ENCODE measurements around the gene PKNOX2. TPM values are rescaled to one million over a fixed set of nuclear protein-coding genes. Genes with fewer than 3 reads are reported as not detected.

PKNOX2 gene
- total RNA-seq, 1 donor from 2014 or later: 4.0 TPM

DNA sequence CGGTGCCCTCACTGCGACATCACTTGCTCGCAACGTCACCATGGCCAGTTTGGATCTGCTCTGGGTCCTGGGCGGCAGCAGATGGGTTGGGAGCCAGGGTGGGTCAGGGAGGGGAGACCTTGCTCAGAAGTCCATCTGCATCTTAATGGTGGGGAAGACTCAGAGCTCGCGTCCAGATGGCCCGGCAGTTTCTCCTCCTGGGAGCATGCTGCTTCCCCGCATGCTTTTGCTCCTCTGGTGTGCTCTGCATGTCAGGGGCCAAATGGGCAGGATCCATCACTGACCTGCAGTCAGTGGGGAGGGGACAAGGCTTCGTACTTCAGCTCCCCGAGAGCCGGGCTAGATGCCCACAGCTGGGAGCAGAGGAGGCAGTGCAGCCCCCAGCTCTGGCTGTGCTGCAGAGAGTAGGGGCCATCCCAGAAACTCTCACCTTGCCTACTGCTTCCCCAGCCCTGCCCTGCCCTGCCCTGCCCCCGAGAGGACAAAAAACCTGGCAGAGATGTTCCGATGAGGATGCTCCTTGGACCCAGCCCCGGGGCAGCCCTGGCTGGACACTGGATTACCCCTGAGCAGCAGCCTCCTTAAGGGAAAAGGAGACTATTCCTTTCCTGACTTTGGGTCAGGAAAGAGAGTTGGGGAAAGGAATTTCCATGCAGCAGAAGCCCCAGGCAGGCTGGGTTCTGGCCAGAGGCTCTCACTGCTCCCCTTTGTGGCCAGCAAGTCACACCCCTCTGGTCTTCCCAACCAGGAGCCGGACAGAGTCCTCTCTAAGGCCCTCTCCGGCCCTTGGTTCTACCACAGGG, 149.9 kb downstream of the PKNOX2 start:
- DNase-seq: no peak

DNA sequence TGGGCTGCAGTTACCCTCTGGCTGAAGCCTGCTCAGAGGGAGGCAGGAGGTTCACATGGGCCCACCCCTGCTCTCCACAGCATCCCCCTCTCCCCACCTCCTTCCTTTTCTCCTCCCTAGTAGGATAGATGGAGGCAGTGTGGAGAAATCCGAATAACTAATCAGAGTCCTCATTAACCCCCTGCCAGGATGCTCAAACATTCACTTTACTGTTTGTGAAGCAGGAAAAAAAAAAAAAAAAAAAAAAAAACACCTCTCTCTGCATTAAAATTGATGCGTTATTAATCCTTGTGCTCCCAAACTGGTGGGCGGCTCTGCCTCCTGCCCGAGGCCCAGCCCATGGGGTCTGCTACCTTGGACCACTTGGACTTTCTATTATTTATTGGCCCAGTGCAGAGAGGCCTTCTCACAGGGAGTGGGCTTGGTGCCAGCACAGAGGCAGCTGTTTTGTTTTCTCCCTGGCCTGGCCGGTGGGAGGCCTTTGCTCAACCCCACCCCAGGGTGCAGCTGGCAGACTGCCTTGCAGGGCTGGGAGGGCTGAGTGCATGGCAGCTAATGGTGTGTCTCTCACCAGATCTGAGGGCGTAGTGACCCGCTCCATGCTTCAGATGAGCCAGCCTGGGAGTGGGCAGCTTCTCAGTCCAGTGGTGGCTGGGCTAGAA, 150.7 kb downstream of the PKNOX2 start:
- no peak for DNase-seq

DNA sequence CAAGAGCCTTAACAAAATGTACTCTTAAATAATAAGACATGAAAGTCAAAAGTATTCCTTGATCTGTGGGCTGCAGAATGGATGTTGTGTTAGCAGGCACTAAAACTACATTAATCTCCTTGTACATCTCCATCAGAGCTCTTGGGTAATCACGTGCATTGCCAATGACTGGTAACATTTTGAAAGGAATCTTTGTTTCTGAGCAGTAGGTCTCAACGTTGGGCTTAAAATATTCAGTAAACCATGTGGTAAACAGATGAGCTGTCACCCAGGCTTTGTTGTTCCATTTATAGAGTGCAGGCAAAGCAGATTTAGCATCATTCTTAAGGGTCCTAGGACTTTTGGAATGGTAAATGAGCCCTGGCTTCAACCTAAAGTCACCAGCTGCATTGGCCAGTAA, 152.9 kb downstream of the PKNOX2 start:
- DNase-seq: no peak

DNA sequence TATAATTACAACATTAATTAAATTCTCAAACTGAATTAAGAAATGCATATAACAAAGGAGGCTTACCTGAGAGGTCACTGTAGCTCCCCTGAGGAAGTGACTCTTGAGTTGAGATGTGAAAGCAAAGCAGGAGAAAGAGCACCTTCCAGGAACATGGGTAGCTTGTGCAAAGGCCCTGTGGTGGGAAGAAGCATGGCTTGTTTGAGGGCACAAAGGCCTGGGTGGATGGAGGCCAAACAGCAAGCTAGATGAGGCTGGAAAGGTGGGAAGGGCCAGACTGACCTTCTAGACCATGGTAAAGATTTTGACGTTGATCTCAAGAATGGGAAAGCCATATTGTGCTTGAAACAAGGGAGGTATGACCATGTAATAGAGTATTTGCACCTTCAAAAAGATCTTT, 155.1 kb downstream of the PKNOX2 start:
- no peak for DNase-seq

DNA sequence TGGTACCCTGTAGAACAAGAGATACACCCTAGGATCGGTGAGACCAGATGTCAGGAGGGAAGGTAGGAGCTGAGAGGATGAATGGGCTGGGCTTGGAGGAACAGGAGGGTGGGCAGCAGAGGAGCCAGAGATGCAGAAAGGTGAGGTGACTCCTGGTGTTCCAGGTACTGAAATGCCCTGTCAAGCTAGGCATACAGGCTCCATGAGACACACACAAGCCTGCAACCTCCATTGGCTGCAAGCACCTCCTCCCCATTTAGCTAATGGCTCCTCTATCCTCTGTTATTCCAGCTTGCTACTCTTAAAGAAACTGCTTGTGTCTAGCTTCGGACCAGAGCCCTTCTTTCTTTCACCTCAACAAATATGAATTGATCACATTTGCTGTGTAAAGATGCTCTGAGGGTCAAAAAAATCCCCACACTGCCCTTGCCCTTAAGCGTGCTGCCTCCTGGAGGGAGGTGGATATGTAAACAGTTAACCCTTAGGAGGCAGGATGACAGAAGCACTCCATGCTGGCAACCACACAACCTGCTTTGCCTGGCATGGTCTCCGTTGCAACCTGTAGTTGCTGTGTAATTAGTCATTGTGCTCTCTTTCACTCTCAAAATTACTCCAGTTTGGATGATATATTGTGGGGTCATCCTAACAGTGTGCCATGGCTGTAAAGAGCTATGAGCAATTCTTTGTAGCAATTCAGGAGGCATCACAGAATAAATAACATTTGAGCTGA, 156.0 kb downstream of the PKNOX2 start:
- DNase-seq: no peak

DNA sequence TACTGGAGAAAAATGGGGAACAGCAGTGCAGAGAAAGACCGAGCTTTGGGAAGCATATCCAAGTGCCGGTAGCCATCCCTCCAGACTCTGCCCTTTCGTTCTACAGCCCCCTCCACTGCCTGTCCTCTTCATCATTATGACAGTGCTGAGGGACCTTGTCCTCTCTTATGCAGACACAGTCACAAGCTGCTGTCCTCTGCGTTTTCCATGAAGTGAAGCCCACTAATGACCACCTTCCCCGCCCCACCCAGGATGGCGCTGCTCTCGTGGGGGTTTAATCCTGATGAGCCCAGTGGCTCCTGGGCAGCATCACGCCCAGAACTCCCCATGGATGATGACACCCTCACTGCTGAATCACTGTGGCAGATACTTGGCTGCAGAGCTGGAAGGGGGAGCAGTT, 157.7 kb downstream of the PKNOX2 start:
- DNase-seq: no peak

DNA sequence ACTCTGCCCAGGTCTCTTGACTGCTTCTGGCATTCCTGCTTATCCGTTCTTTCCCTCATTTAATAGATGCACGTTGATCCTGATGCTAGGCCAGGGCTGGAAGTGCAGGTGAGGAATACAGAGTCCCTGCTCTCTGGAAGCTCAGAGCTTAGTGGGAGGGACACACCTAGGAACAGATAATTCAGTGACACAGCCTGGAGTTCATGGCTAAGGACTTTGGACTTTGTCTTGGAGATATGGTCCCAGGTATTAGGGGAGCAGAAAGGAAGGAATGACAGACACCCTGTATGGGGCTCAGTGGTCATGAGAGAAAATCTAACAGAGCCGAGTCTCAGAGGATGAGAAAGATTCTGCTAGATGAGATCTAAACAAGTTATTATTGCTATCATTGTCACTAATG, 160.6 kb downstream of the PKNOX2 start:
- no peak for DNase-seq

DNA sequence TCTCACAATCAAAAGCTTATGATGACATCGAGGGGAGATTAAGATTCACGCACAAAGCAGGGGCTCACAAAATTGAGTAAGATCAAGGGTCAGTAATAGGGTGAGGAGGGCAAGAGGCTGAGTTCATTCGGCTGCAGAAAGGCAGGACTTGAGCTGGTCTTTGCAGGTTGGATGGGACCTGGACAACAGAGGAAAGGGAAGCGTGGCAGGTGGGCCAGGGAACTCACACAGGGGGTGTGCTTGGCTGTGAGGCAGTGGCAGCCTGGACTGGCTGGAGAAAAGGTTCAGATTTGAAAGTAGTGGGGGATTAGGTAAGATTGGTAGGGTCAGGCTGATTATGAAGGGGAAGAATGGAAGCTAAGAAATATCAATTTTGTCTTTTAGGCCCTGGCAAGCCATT, 161.6 kb downstream of the PKNOX2 start:
- no peak for DNase-seq

DNA sequence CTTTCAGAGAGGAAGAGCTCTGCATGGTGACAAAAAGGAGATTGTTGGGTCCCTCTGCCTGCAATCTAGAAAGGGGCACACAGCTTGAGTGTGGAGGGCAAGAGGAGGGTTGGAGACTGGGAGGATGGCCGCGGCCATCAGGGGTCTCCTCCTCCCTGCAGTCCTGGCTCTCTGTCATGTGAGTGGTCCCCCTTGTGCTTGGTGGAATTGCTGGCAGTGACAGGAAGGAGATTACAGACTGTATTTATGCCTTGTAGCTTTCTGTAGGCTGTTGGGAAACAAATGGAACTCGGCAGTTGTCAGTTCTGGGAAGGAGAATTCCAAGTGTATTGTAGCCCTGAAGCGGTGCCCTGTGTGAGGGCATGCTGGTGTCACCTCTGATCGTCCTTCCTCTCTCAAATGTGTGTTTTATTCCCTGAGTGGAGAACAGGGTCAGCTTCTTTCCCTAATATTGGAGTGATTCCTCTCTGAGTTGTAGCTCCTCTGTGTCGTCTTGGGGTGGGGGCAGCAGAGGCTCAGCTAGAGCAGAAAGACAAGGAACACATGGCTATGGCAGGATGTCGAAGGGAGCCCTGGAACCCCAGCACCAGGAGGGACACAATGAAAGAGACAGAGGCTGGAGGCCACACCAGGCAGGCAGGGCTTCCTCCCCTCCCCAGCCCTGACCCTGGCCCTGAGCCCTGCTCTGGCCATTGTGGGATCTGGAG, 163.1 kb downstream of the PKNOX2 start:
- DNase-seq: no peak

DNA sequence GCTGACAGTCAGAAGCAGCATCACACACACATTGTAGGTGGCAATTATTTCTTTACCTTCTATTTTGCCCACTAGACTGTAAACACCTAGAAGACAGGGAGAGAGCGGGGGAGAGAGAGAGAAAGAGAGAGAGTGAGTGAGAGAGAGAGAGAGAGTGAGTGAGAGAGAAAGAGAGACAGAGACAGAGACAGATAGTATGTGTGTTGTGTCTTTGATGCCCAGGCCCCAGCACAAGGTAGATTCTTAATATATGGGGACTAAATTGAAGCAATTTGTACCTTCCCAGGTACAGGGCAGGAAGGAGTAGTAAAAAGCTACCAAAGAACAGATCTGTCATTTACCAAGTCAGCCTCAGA, 163.7 kb downstream of the PKNOX2 start:
- DNase-seq: no peak

DNA sequence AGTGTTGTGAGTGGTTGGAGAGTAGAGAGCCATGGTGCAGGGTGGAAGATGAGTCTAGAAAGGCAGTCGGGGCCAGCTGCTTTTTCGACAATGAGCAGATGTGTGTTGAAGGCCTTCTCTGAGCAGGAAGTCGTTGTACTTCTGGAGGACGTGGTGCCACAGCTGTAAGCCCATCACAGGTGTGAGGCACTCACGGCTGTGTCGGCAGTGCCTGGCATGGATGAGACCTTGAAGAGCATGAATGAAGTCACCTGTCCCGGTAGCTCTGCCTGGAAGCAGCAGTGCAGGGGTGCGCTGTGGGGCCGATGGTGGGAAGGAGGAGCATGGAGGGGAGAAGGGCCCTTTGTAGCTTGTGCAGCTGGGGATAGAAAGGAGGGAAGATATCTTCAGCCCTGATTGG, 165.2 kb downstream of the PKNOX2 start:
- no peak for DNase-seq

DNA sequence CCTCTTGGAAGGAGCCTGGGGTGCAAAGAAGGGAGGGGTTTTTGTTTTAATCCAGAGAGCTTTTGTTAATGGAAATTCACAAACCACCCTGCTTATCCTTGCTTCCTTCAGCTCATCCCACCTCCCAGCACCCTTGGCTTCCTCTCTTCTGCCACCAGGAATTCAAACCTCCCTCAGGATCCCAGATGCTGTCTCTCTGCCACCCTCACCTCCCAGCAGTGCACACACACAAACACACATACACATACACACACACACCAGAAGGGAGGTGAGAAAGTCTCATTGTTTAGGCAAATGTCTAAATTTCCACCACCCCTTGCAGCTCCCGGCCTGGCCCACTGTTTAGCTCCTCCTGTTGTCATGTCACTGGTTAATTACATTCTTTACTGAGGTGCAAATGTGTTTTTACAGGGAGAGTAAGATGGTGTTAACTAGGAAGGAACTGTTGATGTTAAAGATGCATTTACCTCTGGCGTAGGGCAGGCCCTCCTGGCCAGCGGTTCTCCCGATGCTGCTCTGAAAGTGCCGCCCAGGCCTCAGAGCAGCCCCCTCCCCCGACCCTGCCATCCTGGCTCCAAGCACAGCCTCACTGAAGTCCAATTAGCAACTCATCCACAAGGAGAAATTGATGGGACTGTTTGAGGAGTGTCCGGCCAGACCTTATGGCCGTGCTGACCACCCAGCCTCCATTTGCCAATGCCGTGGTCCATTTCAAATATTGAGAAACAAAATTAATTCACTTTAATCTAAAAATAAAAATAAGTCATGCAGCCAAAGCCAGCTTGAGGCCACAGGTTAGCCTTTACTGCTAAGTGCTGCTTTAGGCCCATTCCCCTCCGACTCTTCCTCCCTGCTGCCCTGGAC, 166.1 kb downstream of the PKNOX2 start:
- no peak for DNase-seq

DNA sequence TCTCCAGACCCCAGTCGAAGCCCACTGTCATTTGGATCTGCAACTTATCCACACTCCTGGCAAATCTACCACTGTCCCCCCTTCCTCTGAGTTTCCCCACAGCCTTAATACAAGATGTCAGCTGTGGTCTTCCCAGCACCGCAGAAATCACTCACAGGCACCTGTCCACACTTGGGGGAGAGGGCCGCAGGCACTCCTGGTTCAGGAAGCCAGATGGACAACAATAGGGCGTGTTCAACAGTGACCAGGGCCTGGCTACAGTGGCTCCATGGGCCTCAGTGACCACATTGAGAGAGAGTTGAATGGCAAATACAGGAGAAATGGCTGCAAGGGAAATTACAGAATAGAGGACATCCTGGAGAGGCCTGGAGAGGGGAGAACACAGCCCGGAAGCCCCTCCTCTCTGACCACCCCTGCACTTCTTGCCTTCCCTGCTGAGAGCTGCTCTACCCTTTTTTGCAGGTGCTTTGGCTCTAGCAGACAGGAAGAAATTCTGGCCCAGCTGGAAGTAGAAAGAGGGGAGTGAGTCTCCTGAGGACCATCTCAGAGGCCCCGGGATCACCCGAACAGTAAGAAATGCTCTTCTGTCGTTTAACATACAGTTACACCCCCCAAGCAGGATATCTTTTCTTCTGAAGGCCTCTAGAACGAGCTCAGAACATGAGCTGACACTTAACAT, 166.9 kb downstream of the PKNOX2 start:
- DNase-seq: no peak

DNA sequence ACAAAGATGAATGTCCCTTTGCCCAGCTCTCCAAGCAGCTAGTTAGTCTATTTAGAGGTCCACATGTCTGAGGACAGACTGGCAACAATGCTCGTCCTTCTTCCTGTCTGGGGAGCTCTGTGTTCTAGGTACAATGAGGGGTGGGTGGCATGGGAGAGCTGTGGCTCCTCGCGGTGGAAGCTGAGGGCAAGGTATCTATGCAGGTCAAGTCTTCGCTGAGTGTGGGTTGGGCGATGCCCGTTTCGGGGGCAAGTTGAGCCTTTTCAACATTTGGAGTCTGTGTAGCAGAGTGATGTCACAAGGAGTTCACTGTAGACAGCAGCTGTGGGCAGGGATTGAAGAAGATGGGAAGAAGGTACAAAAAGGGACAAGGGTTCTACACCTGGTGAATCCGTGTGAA, 168.3 kb downstream of the PKNOX2 start:
- no peak for DNase-seq

DNA sequence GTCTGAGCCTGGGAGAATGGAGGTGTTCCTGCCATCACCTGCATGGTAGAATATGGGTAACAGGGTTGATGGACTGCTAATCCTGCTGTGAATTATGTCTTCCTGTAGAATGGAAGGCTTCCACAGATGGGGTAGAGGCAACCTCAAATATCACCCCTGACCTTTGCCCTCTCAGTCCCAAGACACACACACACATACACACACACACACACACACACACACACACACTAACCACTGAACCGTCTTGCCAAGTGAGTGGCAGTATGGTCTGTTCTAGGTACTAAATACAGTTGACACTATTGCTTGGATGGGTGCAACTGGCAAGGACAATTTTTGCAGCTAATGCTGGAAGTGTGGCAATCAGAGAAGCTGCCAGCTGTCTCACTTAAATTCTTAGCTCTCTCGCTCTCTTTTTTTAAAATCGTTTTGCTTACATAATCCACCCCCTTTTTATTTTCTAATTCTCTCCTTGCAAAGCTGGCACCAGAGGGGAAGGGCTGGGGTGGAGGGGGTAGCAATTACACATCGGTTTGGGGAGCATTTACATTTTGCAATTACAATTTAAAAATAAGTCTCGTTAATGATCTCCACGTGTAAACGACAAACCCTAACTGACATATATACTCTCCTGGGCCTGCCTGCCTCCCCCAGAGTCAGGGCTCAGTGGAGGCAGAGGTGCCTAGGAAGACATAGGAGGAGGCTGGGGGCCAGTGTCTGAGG, 169.0 kb downstream of the PKNOX2 start:
- DNase-seq: no peak

DNA sequence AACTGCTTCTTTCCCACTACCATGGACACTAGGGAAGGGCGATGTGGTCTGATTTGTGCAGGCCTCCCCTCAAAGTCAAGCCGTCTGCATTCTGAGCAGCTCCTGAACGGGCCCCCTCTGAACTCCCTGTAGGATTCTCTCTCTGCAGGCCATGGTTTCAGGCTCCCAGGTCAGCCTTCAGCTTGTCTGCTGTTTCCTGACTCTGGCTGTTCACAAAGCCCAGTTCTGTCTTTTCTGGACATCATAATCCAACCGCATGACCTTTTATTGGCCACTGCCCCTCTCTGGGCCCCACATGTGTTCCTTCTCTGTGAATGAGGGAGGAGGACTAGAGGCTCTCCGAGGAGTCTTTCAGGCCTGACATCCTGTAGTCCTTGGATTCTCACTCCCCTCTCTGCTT, 170.6 kb downstream of the PKNOX2 start:
- peak; percentile 51 for DNase-seq

DNA sequence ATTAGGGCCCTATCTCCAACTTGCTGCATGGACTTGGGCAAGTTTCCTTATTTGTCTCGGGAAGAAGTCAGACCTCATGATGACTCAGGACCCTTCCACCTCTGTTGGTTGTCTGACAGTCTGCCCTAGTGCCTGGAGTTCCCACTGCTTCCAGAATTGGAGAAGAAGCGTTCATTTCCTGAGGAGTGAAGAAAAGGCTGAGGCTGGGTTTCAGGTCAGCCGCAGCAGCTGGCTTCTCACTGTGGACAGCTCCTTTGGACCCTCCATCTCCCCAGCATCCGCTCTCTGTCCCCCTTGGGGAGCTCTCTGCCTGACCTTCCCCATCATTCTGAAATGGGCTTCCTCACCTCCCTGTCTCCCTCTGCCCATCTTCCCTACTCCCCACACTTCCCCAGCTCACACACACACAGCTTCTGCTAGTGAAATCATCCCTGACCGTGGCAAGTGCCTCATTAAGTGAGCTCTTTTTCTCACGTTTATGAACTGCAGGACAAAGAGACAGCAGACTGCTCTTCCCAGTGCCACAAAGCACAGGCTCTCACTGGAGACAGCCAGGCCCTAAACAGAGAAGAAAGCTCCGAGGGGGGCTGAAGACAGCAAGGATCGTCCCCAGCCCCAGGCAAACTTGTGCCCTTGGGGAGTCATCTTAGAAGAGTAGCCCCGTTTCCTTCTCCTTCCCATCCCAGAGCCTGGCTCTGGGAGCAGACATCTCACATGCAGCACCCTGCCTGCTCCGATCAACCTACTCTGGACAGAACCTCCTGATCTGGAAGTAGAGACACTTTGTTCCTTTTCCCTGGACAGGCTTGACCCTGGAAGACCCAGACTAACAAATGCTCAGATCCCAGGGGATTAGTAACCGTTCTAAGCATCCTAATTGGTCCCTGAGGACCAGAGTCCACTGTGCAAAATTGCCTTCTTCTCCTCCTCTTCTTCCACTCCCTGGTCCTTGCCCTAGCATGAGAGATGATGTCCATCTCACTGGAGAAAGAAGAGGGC, 173.6 kb downstream of the PKNOX2 start:
- no peak for DNase-seq

DNA sequence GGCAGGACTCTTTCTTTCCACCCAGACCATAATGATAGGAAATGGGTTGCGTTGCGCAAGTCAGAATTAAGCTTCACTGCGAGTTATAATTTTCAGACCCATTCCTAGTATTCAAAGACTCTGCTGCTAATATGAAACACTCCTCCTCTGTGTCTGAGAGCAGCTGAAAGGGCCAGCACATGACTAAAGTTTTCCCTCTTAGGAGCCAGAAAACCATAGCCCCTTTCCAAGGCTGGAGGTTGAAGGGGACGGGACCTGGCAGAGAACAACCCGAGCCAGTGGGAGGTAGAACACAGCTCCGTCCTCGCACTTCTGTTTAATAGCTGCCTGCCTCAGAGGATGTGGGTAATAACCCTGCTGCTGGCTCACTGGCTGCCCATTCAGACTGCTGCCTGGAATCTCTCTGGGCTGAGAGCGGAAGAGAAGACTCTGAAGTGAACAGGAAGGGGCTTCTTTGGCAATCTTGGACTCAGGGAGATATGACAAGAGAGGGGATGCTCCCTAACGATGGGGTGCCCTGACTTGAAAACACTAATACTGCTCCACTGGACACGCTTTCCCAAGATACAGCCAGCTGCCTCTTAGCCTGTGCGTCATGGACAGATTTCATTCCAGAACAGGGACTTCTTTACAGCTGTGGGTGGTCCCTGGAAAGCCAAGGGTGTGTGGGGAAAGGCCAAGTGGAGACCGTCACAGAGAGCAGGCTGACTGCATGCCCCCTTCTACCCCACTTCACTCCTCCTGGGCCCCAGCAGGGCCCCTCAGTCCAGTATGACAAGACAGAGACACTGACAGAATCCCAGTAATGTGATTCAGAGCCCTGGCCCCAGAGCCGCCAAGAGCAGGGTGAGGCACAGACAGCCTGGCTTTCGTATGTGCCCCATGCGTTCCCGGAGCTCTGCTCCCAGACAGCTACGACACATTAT, 174.6 kb downstream of the PKNOX2 start:
- DNase-seq: peak; percentile 89
